ENCODE data around the gene BMP7. TPM values are rescaled to one million over a fixed set of nuclear protein-coding genes. Genes with fewer than 3 reads are reported as not detected.

The BMP7 gene
- total and polyA plus RNA-seq, 8 donors, result 0.67 to 22.4 (median 16.2) TPM

DNA sequence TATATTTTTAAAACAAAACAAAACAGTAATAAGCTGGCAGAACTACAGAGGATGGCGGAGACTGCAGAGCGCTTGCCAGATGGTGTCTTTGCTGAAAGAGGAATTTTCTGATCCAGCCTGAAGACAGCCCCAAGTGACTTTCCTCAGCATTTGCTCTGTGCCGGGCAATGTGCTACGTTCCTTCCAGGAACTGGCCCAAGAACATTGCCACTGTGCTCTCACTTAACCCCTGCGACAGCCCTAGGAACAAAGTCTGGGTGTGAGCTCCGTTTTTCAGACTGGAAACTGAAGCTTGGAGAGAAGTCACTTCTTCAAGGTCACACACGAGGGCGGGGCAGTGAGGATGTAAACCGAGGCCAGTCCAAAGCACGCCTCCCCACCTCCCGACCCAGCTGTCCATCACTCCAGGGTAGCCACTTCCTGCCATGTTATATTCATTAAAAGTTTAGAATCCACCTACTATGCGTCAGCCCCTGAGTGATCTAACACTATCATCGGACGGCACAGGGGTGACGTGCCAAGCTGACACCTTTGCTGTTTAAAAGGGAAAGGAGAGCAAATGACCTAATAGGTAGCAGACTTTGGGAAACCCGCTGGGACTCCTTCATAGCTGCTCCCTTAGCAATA is 22.3 kb upstream of the BMP7 start:
- ATAC-seq, result no peak
- no peaks in the 10 kb centered on the region for H3K9me3 ChIP-seq
- no peaks in the 10 kb centered on the region for H3K4me1 ChIP-seq
- H3K36me3 ChIP-seq, result no peaks in the 10 kb centered on the region
- H3K27ac ChIP-seq, result no peak overlapping the region
- H3K4me3 ChIP-seq, result no peak overlapping the region
- TF ChIP-seq, protein P1, sequence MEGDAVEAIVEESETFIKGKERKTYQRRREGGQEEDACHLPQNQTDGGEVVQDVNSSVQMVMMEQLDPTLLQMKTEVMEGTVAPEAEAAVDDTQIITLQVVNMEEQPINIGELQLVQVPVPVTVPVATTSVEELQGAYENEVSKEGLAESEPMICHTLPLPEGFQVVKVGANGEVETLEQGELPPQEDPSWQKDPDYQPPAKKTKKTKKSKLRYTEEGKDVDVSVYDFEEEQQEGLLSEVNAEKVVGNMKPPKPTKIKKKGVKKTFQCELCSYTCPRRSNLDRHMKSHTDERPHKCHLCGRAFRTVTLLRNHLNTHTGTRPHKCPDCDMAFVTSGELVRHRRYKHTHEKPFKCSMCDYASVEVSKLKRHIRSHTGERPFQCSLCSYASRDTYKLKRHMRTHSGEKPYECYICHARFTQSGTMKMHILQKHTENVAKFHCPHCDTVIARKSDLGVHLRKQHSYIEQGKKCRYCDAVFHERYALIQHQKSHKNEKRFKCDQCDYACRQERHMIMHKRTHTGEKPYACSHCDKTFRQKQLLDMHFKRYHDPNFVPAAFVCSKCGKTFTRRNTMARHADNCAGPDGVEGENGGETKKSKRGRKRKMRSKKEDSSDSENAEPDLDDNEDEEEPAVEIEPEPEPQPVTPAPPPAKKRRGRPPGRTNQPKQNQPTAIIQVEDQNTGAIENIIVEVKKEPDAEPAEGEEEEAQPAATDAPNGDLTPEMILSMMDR (IDR thresholded peaks at IDR 0.05), result no peak
- DNase-seq, result no peak
- H3K27me3 ChIP-seq, result peaks cover 9 to 98% of the 10 kb centered on the region in 2 donors
- intact Hi-C loops (cut with DNase I), result no loop called here

DNA sequence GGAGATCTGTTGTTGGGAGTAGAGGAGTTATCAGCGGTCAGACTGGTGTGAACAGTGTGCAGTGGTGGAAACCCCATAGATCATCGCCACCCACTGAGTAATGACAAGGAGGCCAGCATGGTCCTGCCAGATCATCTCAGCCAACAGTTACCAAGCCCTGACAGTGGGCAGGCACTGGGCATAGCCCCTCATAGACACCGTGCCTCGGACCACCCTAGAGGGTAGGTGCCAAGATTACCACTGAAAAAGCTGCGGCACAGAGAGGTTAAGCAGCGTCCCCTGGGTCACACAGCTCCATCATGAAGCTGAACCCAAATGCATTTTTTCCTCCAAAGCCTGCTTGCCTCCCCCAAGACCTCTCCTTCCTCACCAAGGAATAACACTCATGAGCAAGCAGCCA is 21.5 kb upstream of the BMP7 start:
- Histone ChIP-seq H3K27me3 (peaks cover 9 to 99% of the 10 kb centered on the region in 2 donors), H3K4me1 (no peaks in the 10 kb centered on the region), H3K36me3 (no peaks in the 10 kb centered on the region), H3K9me3 (no peaks in the 10 kb centered on the region), H3K27ac (no peak overlapping the region), H3K4me3 (no peak overlapping the region)
- TF ChIP-seq, protein P1 (IDR thresholded peaks at IDR 0.05), result no peak
- no peak for ATAC-seq
- no peak for DNase-seq
- intact Hi-C loops (cut with DNase I), result no loop called here

DNA sequence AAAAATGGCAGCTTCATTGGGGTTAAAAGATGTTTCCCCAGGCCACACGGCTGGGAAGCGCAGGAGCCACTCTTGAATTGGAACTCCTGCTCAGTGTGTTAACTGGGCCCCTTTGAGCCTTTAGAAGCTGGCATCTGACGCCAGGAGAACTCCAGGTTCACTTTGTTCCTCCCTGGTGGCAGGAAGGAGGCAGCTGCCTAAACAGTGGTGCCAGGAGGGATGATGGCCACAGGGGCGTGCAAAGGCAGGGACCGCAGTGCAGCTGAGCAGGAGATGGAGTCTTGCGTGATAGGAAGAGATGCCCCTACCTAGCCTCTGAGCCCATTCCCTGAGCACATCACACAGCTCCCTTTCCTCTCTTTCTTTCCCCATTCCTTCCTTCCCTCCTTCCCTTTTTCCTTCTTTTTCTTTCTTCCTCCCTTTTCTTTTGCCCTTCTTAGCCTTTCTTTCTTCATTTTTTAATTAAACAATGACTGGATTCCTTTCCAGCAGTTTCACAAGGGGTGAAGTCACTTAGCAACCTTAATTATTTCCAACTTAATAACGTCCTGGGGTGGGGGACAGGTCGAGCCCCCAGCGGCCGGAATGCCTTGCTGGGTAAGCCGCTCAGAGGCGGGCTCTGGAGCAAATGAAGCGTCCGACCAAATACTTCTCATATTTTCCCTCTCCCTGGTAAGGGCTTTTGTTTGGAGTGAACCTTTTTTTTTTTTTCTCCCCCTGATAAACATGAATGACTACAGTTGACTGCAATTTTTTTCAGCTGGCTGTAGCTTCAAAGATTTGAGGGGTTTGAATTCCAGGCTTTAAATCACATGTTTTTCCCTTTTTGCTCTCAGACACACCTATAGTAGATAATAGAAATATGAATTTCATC is 20.8 kb upstream of the BMP7 start:
- H3K36me3 ChIP-seq, result no peaks in the 10 kb centered on the region
- ATAC-seq (no peak), DNase-seq (no peak)
- no peak overlapping the region for H3K4me3 ChIP-seq
- no peak overlapping the region for H3K27ac ChIP-seq
- intact Hi-C loops (cut with DNase I), result no loop called here
- H3K4me1 ChIP-seq, result no peaks in the 10 kb centered on the region
- TF ChIP-seq, protein P1 (IDR thresholded peaks at IDR 0.05), result no peak
- peaks cover 9 to 99% of the 10 kb centered on the region in 2 donors for H3K27me3 ChIP-seq
- H3K9me3 ChIP-seq, result no peaks in the 10 kb centered on the region

DNA sequence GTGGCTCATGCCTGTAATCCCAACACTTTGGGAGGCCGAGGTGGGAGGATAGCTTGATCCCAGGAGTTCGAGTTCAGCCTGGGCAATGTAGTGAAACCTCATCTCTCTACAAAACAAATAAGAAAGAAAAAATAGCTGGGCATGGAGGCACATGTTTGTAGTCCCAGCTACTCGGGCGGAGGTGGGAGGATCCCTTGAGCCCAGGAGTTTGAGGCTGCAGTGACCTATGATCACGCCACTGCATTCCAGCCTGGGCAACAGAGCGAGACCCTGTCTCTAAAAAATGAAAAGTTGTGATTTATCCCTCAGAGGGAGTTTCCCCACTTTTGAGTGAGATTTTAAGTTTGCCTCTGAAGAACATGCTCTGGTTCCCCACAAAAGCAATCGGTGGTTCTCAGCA is 17.4 kb upstream of the BMP7 start:
- no peaks in the 10 kb centered on the region for H3K36me3 ChIP-seq
- H3K27me3 ChIP-seq, result peaks cover 9 to 98% of the 10 kb centered on the region in 2 donors
- no peak overlapping the region for H3K4me3 ChIP-seq
- H3K9me3 ChIP-seq, result no peaks in the 10 kb centered on the region
- no peaks in the 10 kb centered on the region for H3K4me1 ChIP-seq
- no peak for DNase-seq
- ATAC-seq, result no peak
- TF ChIP-seq, protein P1 (IDR thresholded peaks at IDR 0.05), result no peak
- H3K27ac ChIP-seq, result no peak overlapping the region
- intact Hi-C loops (cut with DNase I), result no loop called here

DNA sequence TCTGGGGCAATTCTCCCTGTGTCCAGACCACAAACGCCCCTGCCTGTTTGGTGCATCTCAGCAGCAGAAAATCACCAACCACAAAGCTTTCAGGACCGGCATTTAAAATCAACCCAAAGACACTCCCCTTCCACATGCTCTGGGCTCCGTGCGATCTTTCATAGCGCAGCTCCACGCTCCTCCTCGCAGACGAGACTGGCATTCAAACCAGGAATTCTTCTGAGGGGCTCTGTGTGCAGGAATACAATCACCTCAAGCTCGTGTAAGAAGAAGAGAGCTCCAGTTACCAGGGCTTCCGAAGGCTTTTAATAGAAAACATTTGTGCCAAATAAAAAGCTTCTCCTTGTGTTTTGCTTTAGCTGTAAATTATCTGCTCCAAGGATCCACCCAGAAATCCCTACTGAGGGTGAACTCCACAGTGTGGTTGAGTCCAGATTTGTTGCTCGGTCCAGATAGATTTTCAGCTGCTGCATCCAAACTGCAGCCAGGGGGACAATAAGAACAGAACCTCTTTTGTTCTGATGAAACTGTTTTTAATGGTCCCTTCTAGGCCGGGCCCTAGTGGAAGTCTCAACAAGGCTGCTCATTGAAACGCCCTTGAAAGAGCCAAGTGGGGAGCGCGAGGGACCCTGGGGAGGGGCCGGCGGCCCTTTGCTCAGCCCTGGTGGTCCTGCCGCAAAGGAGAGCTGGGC is 16.4 kb upstream of the BMP7 start:
- H3K27me3 ChIP-seq, result peaks cover 5 to 92% of the 10 kb centered on the region in 2 donors
- no peak overlapping the region for H3K27ac ChIP-seq
- no peak overlapping the region for H3K4me3 ChIP-seq
- H3K9me3 ChIP-seq, result no peaks in the 10 kb centered on the region
- ATAC-seq, result no peak
- intact Hi-C loops (cut with DNase I), result no loop called here
- no peak for DNase-seq
- H3K4me1 ChIP-seq, result no peaks in the 10 kb centered on the region
- no peaks in the 10 kb centered on the region for H3K36me3 ChIP-seq
- TF ChIP-seq, protein P1 (IDR thresholded peaks at IDR 0.05), result no peak

All from left lung (tissue), 10 donors.